ENCODE results near the gene EPYC. TPM values are rescaled to one million over a fixed set of nuclear protein-coding genes. Genes with fewer than 3 reads are reported as not detected.

The EPYC gene
- total and polyA plus RNA-seq, 10 of the 15 experiments (the other 5 are each of a cell fraction or from before 2014, with no cell fraction given), result not detected

DNA sequence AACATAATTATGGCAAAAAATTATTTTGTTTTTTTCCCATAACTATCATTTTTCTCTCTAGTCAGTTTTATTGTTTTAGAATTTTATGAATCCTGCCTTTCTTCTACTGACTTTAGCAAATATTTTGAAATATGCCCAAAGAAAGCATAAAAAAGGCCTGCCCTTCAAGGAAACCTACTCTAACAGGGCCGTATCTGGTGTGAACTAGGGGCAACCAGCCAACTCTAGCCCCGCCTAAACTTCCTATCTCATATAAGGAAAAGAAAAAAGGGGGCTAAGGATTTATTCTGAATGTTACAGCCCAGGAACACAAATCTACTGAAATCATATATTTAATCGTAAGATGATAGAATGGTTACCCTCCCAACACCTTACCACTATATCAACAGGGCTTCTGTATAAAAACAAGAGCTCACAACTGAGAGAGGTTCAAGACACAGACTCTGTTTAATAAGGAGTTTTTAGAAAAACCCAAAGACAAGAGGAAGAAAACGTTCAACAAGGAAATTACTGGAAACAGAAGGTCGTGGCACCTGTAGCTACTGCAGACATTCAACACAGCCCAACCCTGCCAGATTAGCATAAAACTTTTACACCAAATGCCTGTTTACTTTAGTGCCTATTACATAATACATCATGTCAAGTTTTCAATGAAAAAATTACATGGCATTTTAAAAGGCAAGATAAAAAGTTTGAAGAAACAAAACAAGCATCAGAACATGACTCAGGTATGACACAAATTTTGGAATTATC, 12.9 kb upstream of the EPYC start (continued):
- TF ChIP-seq ZNF592 (IDR thresholded peaks at IDR 0.05) (no peak), FOS (IDR thresholded peaks at IDR 0.05; ENCODE audit: borderline replicate concordance, extremely low read depth, insufficient read length) (no peak), ZNF24 (IDR thresholded peaks at IDR 0.05) (no peak), ZNF622 (IDR thresholded peaks at IDR 0.05) (no peak), POLR2A (IDR thresholded peaks at IDR 0.05; ENCODE audit: low read depth, low read length) (no peak), PKNOX1 (IDR thresholded peaks at IDR 0.05) (no peak), POLR2AphosphoS2 (IDR thresholded peaks at IDR 0.05; ENCODE audit: low read depth, low read length) (no peak), JUNB (IDR thresholded peaks at IDR 0.05) (no peak), IRF4 (IDR thresholded peaks at IDR 0.05; ENCODE audit: low read depth, low read length) (no peak)
